Measurements from ENCODE around the gene NPHP4.

DNA sequence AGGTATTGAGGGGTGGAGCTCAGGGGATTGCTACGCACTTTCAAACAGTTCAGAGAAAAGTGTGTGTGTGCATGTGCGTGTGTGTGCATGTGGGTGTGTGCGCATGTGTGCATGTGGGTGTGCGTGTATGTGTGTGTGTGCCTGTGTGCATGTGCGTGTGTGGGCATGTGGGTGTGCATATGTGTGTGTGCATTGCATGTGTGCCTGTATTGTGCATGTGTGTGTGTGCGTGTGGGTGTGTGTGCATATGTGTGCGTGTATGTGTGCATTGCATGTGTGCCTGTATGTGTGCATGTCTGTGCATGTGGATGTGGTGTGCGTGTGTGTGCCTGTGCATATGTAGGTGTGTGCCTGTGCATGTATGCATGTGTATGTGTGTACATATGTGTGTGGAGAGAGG, 40.9 kb upstream of the NPHP4 start:
- TF ChIP-seq, protein P1, sequence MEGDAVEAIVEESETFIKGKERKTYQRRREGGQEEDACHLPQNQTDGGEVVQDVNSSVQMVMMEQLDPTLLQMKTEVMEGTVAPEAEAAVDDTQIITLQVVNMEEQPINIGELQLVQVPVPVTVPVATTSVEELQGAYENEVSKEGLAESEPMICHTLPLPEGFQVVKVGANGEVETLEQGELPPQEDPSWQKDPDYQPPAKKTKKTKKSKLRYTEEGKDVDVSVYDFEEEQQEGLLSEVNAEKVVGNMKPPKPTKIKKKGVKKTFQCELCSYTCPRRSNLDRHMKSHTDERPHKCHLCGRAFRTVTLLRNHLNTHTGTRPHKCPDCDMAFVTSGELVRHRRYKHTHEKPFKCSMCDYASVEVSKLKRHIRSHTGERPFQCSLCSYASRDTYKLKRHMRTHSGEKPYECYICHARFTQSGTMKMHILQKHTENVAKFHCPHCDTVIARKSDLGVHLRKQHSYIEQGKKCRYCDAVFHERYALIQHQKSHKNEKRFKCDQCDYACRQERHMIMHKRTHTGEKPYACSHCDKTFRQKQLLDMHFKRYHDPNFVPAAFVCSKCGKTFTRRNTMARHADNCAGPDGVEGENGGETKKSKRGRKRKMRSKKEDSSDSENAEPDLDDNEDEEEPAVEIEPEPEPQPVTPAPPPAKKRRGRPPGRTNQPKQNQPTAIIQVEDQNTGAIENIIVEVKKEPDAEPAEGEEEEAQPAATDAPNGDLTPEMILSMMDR (IDR thresholded peaks at IDR 0.05 in 4 of 5, conservative IDR thresholded peaks at IDR 0.05 in 1 of 5), result no peak
- TF ChIP-seq POLR2A (IDR thresholded peaks at IDR 0.05), result no peak
